HG02840 (cell line): ENCODE data around the gene UBN1.

ENCODE experiments used
- ATAC-seq: cut with Tn5 transposase; IDR thresholded peaks from one replicate; pipeline ENCODE4 v1.9.1; 2021; ENCODE audit warnings: mild to moderate bottlenecking, moderate library complexity, moderate number of reproducible peaks; ENCODE audit not compliant: unreplicated experiment, low FRiP score

UBN1 gene

GRCh38 chr16:4855804-4856203 is 8.5 kb downstream of the UBN1 start:
- ATAC-seq, result no peak

DNA sequence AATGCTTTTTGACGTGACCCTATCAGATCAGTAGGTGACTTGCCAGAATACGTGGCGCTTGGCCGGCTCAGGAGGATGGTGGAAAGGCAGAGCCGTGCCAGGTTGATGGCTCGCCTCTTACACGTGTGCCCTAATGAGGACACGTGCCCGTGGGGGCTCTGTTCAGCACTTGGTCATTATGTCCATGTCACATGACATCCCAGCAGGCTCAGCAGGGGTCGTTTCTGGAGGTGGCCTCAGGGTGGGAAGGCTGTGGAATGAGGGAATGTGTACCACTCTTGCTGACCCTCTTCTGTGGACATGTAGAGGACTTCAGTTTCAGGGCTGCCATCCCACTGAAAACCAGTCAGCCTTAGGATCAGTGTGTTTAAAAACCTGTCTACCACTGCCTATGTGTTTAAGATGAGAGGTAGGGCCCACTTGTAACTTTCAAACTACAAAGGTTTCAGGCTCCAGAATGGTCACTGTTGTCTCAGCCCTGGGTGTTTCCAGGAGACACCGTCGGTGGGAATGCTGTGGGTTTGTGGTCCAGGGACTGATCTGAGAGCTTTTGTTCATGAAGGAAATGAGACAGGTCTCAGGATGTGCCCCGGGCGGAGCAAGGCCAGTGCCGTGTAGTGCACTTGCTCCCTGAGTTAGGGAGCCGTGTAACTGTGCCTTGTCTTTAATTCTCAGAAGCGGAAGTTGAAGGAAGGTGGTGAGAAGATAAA is 12.1 kb downstream of the UBN1 start:
- no peak for ATAC-seq

DNA sequence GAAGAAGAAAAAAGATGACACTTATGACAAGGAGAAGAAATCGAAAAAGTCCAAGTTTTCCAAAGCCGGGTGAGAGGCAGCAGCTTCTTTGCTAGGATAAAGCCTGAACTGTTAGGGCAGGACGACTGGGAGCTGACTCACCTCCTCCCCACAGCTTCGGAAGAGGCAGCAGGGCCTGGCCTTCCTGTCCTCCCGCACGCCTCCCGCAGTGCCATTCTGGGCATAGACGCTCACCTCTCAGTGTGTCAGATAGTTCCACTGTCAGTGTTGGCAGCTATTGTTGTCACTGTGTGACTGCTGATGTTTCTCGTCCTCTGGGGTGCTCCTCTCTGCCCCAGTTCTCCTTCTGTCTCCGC is 12.6 kb downstream of the UBN1 start:
- ATAC-seq, result no peak

DNA sequence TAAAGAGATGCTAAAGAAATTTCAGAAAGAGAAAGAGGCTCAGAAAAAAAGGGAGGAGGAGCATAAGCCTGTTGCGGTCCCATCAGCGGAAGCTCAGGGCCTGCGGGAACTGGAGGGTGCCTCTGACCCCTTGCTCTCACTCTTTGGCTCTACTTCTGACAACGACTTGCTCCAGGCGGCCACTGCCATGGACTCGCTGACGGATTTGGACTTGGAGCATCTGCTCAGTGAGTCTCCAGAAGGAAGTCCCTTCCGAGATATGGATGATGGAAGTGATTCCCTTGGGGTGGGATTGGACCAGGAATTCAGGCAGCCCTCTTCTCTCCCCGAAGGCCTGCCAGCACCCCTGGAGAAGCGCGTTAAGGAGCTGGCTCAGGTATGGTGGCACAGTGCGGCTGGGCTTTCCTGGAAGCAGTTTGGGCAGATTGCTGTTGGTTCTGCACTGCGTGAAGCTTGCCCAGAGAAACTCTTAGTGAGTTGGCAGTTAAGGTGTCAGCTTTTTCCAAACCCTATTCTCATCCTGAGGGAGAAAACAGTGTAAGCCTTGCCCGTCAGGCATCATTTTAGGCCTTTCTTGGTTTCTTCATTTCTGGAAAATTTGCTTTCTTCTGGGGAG is 13.6 kb downstream of the UBN1 start:
- no peak for ATAC-seq

GRCh38 chr16:4862639-4863038 is 15.4 kb downstream of the UBN1 start:
- ATAC-seq, result no peak

- no peak for ATAC-seq
These were observed 17.4 kb downstream of the UBN1 start for GRCh38 chr16:4864728-4865127.

GRCh38 chr16:4865231-4865860 is 18.1 kb downstream of the UBN1 start:
- ATAC-seq, result no peak

DNA sequence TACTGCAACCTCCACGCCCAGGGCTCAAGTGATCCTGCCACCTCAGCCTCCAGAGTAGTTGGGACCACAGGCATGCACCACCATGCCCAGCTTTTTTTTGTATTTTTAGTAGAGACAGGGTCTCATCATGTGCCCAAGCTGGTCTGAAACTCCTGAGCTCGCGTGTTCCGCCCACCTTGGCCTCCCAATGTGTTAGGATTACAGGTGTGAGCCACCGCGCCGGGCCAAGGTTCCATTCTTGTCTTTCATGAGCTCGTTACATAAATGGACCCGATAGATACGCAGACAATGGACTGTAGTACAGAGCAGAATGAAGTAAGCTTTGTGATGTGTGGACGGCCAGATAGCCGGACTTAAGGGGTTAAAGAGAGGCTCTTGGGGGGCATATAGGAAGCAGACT is 19.3 kb downstream of the UBN1 start:
- ATAC-seq, result no peak

- no peak for ATAC-seq
These were observed 20.7 kb downstream of the UBN1 start for GRCh38 chr16:4868026-4868425.

DNA sequence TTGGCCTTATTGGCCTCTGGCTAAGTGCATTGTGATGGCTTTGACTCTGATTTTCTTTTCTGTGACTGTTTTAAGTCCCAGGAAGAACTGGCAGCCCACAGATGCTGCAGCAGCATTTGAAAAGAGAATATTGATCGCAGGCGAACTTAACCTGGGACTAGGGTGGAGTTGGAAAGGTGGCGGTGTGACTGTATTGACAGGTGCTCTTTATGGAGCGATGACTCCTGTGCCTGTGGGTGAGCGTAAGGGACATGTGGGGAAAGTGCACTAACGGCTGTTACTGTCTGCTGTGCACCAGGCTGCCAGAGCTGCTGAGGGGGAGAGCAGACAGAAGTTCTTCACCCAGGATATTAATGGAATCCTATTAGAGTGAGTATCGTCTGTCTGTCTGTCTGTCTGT is 21.3 kb downstream of the UBN1 start:
- no peak for ATAC-seq

DNA sequence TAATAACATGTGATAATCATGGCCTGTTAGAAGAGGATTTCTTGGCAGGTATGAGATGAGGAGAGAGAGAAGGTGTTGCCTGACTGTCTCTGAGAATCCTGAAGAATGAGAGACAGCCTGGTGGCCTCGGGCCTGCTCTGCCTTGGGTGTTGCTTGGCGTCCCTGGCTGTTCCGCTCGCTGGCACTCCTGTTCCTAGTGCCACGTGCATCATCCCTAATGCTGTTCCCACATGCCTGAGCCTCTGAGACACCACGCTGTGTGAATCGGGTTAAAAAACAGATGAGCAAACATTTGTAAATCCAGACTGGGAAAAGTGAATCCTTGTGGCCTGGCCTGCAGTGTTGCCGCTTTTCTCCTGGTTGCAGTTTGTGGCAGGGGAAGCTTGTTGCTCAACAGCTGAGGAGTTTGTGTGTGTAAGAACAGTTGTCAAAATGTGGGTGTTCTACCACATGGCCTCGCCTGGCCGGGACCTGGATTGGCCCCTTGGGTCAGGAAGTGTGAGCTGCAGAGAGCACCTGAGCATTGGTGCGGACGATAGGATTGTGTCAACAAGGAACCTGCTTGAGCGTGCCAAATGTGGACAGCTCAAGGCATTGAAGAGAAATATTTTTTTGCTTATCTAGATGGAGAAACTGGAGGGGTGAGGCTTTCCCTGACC is 22.0 kb downstream of the UBN1 start:
- no peak for ATAC-seq

GRCh38 chr16:4870138-4870671 is 22.9 kb downstream of the UBN1 start:
- ATAC-seq, result no peak

GRCh38 chr16:4871071-4871470 is 23.8 kb downstream of the UBN1 start:
- ATAC-seq, result no peak

DNA sequence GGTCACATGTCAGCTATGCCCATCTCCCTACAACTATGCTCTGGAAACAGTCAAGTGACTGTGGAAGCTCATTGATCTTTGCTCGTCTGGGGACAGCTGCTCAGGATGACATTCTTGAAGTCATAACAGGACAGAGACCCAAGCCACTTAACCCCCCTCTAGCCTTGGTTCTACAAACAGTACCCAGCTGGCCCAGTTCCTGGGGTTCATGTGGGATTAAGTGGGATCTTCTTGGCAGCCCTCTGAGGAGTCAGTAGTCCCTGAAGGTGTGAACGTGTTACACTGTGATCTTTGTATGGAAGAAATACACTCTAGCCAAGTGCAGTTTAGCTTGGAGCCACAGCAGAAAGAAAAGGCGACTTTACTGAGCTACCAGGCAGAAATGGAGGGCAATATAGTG is 25.8 kb downstream of the UBN1 start:
- no peak for ATAC-seq

DNA sequence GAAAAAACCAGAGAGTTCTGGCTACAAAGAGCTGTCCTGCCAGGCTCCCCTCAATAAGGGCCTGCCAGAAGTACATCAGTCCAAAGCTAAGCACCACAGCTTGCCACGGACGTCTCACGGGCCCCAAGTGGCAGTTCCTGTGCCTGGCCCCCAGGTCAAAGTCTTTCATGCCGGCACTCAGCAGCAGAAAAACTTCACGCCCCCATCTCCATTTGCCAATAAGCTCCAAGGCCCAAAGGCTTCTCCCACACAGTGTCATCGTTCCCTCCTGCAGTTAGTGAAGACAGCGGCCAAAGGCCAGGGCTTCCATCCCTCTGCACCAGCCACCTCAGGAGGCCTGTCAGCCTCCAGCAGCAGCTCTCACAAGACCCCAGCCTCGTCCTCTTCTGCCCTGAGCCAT is 27.4 kb downstream of the UBN1 start:
- ATAC-seq, result no peak

DNA sequence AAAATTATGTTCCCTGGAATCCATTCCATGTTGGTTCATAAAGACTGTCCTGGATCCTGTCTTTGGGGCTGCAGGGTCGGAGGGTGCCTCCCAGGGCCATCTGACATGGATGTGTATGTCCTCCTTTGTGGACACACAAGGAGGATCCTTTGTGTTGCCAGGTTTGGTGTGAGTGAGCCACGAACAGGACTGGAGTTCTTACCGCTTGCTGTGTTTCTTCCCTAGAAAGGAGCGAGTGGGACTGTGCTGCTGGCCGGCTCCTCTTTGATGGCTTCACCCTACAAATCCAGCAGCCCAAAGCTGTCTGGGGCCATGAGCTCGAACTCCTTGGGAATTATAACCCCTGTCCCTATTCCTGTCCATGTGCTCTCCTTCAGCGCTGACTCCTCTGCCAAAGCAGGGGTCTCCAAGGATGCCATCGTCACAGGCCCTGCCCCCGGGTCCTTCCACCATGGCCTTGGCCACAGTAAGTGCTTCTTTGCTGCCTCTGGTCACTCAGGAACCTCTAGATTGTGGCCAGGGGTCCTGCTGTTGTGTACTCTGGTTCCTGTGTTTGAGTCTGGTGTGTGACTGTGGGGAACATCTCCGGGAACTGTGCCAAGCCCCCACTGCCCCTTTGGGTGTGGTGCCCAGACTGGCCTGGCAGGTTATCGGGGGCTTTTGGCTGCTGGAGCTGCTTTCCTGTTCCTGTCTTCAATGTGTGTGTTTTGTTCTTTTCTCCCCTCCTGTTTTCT is 29.5 kb downstream of the UBN1 start:
- no peak for ATAC-seq

- ATAC-seq, result no peak
These were observed 30.1 kb downstream of the UBN1 start for GRCh38 chr16:4877380-4877685.

DNA sequence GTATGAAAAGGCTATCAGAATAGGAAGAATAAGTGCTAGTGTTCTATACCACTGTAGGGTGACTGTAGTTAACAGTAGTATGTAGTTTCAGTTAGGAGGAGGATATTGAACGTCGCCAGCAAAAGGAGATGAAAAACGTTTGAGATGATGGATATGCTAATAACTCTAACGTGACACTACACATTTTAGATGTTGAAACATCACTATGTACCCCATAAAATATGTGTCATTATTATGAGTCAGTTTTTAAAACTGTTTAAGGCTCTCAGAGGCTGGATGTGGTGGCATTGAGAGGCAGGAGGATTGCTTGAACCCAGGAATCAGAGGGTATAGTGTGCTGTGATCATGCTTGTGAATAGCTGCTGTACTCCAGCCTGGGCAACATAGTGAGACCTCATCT is 31.8 kb downstream of the UBN1 start:
- ATAC-seq, result no peak

DNA sequence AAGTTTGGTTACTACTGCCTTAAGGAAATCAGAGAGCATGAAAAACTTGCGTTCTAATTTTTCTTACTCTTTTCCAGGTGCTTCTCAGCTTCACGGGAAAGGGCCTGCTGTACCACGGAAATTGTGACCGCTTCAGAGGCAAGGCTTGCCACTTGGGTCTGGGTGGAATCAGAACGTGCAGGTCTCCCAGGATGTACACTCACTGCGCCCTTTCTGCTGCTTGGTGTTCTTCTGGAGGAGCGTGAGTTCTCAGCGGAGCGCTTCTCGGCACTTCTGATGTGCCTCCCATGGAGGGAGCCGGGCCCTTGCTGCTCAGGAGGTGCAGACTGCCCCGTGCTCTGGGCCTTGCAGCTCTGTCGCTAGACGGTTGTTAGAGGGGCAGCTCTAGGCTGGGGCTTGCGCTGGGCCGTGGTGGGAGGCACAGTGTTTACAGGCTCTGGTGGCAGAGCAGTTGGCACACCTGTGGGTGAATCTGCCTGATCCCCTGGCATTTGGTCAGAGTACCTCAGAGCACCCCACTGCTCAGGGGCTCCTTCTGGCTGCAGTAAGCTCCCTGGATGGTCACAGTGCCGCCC is 32.8 kb downstream of the UBN1 start:
- ATAC-seq, result no peak

DNA sequence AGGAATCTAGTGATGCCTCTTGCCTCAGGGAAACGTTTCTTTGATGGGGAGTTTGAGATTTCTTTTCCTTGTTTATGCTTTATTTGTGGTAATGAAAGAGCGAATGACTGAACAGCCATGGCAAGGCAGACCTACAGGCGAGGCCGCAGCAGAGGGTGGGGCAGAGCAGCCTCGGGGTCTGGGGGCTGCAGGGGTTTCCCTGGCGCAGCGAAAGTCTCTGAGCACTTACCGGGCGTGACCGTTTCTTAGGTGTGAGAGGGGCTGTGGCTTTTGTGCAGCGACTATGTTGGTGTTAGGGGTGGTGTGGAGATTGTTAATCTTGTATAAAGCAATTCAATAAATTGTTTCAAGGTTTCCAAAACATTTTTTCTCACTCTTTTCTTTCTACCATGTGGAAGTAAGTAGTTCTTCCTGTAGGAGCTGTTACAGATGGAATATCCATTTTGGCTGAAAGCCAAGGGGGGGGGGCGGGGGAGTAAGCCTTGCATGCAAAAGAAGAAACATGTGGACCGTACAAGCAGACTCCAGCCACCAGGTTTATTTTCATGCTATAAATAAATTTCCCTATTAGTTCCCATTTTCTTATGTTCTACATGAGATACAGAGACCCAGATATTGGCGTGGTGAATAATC is 34.8 kb downstream of the UBN1 start:
- ATAC-seq, result no peak
